T-helper 1 cell treated with Interleukin-12 subunit alpha and Interleukin-12 subunit beta and Interleukin-4 antibody, amounts not matched to agents 30 μg/mL and 1 μg/mL, for 36 hours (primary cell): ENCODE measurements around the gene WDR5B.
"Not testable (repeated sequence)": the region's sequence is repeated elsewhere in the genome, so short reads cannot be mapped to it uniquely, and the experiment has no call there.

Experiments
- H3K27ac Mint-ChIP-seq: one replicate; pipeline ENCODE4 v1.8.0; 2021; ENCODE audit warnings: mild to moderate bottlenecking, mixed read lengths
- H3K27me3 Mint-ChIP-seq: one replicate; pipeline ENCODE4 v1.8.0; 2021; ENCODE audit warnings: low read depth, mixed read lengths
- H3K36me3 Mint-ChIP-seq: one replicate; pipeline ENCODE4 v1.8.0; 2021; ENCODE audit warnings: low read depth, mixed read lengths
- H3K4me1 Mint-ChIP-seq: one replicate; pipeline ENCODE4 v1.8.0; 2021; ENCODE audit warnings: low read depth, mixed read lengths
- H3K4me3 Mint-ChIP-seq: one replicate; pipeline ENCODE4 v1.8.0; 2021; ENCODE audit warnings: mild to moderate bottlenecking, moderate library complexity, mixed read lengths
- H3K9me3 Mint-ChIP-seq: one replicate; pipeline ENCODE4 v1.8.0; 2021; ENCODE audit warnings: mixed read lengths

Gene WDR5B

GRCh38 chr3:122366379-122366749, 49.5 kb downstream of the WDR5B start:
- peaks cover 30% of the 10 kb centered on the region for H3K36me3 Mint-ChIP-seq

GRCh38 chr3:122365582-122366378, 50.1 kb downstream of the WDR5B start:
- H3K4me3 Mint-ChIP-seq, H3K27me3 Mint-ChIP-seq, H3K9me3 Mint-ChIP-seq: not testable (repeated sequence)
- H3K27ac Mint-ChIP-seq, result peak overlapping the region; percentile 85
- H3K4me1 Mint-ChIP-seq, result peaks cover 26% of the 10 kb centered on the region
- H3K36me3 Mint-ChIP-seq, result peaks cover 26% of the 10 kb centered on the region

More at GRCh38 chr3:122366379-122366749, 49.5 kb downstream of the WDR5B start:
- Mint-ChIP-seq H3K27me3 (no peaks in the 10 kb centered on the region), H3K27ac (peak overlapping the region; percentile 67), H3K9me3 (no peaks in the 10 kb centered on the region), H3K4me1 (peaks cover 26% of the 10 kb centered on the region), H3K4me3 (no peak overlapping the region)

GRCh38 chr3:122365073-122365472, 50.8 kb downstream of the WDR5B start:
- peaks cover 29% of the 10 kb centered on the region for H3K36me3 Mint-ChIP-seq

GRCh38 chr3:122364490-122364889, 51.4 kb downstream of the WDR5B start:
- Mint-ChIP-seq H3K27ac (peak overlapping the region; percentile 46), H3K4me1 (peaks cover 26% of the 10 kb centered on the region), H3K27me3 (no peaks in the 10 kb centered on the region), H3K9me3 (no peaks in the 10 kb centered on the region), H3K4me3 (no peak overlapping the region), H3K36me3 (peaks cover 29% of the 10 kb centered on the region)

More at GRCh38 chr3:122365073-122365472, 50.8 kb downstream of the WDR5B start:
- Mint-ChIP-seq H3K27me3 (no peaks in the 10 kb centered on the region), H3K4me3 (no peak overlapping the region), H3K27ac (peak overlapping the region; percentile 85), H3K4me1 (peaks cover 26% of the 10 kb centered on the region), H3K9me3 (no peaks in the 10 kb centered on the region)
